Suprapubic skin (tissue), 4 donors: ENCODE results near the gene TRAF7. TPM values are rescaled to one million over a fixed set of nuclear protein-coding genes. Genes with fewer than 3 reads are reported as not detected.

Experiments
- DNase-seq, 2 donors: peaks; one replicate each; pipeline ENCODE4 v3.0.0-alpha.2; 2019; ENCODE audit warnings: low spot score in 2 of 2
- H3K27ac ChIP-seq: fragments of 200-600 bp; sonication (generic); one replicate; pipeline ENCODE4 v1.5.1; 2019
- H3K27me3 ChIP-seq: fragments of 200-600 bp; sonication (generic); one replicate; pipeline ENCODE4 v1.5.1; 2019
- H3K36me3 ChIP-seq: fragments of 200-600 bp; sonication (generic); one replicate; pipeline ENCODE4 v1.5.1; 2019
- H3K4me1 ChIP-seq: fragments of 200-600 bp; sonication (generic); one replicate; pipeline ENCODE4 v1.5.1; 2019
- H3K4me3 ChIP-seq: fragments of 200-600 bp; sonication (generic); one replicate; pipeline ENCODE4 v1.5.1; 2019; ENCODE audit warnings: mild to moderate bottlenecking
- H3K9me3 ChIP-seq: fragments of 200-600 bp; sonication (generic); one replicate; pipeline ENCODE4 v1.5.1; 2019
- CTCF ChIP-seq, 2 donors: fragments of 200-600 bp in 1 of 2; fragments of 450-650 bp in 1 of 2; sonication (generic) in 1 of 2; IDR thresholded peaks; one replicate each; pipeline ENCODE4 v1.5.1; 2016 to 2019; ENCODE audit warnings: antibody characterized with exemption in 2 of 2, mild to moderate bottlenecking in 1 of 2, moderate library complexity in 1 of 2
- EP300 ChIP-seq: sonication (generic); formaldehyde crosslinking; IDR thresholded peaks from one replicate; pipeline ENCODE4 v1.6.1; 2017; ENCODE audit warnings: antibody characterized with exemption
- POLR2A ChIP-seq, 2 donors: fragments of 450-650 bp; IDR thresholded peaks; one replicate each; pipeline ENCODE4 v1.6.1; 2017; ENCODE audit warnings: antibody characterized with exemption in 2 of 2, mild to moderate bottlenecking in 2 of 2, moderate library complexity in 2 of 2
- POLR2AphosphoS5 ChIP-seq, 3 donors: sonication (generic); formaldehyde crosslinking; IDR thresholded peaks; one replicate each; pipeline ENCODE4 v1.6.1; 2017; ENCODE audit warnings: antibody characterized with exemption in 3 of 3
- whole genome bisulfite sequencing: methylation state at CpG from one replicate; pipeline ENCODE4 v1.1.5; 2018; 5-methylcytosine and 5-hydroxymethylcytosine counted together
- total RNA-seq, 4 donors: library from RNA; depleted of rRNA; stranded (reverse); fragments of >200 nt; gene quantifications; one replicate each; pipeline ENCODE4 v1.1.0, GENCODE V29; 2016

The TRAF7 gene
- total RNA-seq, 4 donors from 2014 or later, result 53.4 to 74.7 (median 66.5) TPM

GRCh38 chr16:2172688-2173335 lies 17.2 kb downstream of the TRAF7 start:
- H3K27me3 ChIP-seq, result no peaks in the 10 kb centered on the region
- no peak overlapping the region for H3K27ac ChIP-seq
- DNase-seq, result no peak
- TF ChIP-seq CTCF (IDR thresholded peaks at IDR 0.05) (no peak), POLR2A (IDR thresholded peaks at IDR 0.05) (no peak), POLR2AphosphoS5 (IDR thresholded peaks at IDR 0.05) (no peak), EP300 (no peak)
- WGBS, result 93% methylated on average over 27 of the region's 29 CpGs
- no peak overlapping the region for H3K4me3 ChIP-seq
- H3K4me1 ChIP-seq, result no peaks in the 10 kb centered on the region
- peaks cover 86% of the 10 kb centered on the region for H3K36me3 ChIP-seq
- no peaks in the 10 kb centered on the region for H3K9me3 ChIP-seq

GRCh38 chr16:2173366-2173765 lies 17.8 kb downstream of the TRAF7 start:
- no peak for TF ChIP-seq POLR2A (IDR thresholded peaks at IDR 0.05)
- no peak for TF ChIP-seq POLR2AphosphoS5 (IDR thresholded peaks at IDR 0.05)
- no peak for TF ChIP-seq CTCF (IDR thresholded peaks at IDR 0.05)
- no peak for TF ChIP-seq EP300
- H3K4me1 ChIP-seq, result no peaks in the 10 kb centered on the region
- H3K27me3 ChIP-seq, result no peaks in the 10 kb centered on the region
- no peak for DNase-seq
- no peaks in the 10 kb centered on the region for H3K9me3 ChIP-seq
- peaks cover 82% of the 10 kb centered on the region for H3K36me3 ChIP-seq
- no peak overlapping the region for H3K4me3 ChIP-seq
- H3K27ac ChIP-seq, result no peak overlapping the region
- WGBS, result 100% methylated on average over 6 of the region's 14 CpGs

GRCh38 chr16:2173916-2174315 lies 18.3 kb downstream of the TRAF7 start:
- Histone ChIP-seq H3K4me3 (no peak overlapping the region), H3K9me3 (no peaks in the 10 kb centered on the region), H3K27ac (no peak overlapping the region), H3K4me1 (no peaks in the 10 kb centered on the region), H3K36me3 (peaks cover 77% of the 10 kb centered on the region), H3K27me3 (no peaks in the 10 kb centered on the region)
- 80% methylated on average over 2 of the region's 4 CpGs for WGBS
- TF ChIP-seq POLR2AphosphoS5 (IDR thresholded peaks at IDR 0.05), result no peak
- TF ChIP-seq POLR2A (IDR thresholded peaks at IDR 0.05), result no peak
- no peak for TF ChIP-seq CTCF (IDR thresholded peaks at IDR 0.05)
- TF ChIP-seq EP300, result no peak
- DNase-seq, result no peak

- TF ChIP-seq POLR2A (IDR thresholded peaks at IDR 0.05) (no peak), POLR2AphosphoS5 (IDR thresholded peaks at IDR 0.05) (no peak), CTCF (IDR thresholded peaks at IDR 0.05) (no peak), EP300 (no peak)
- H3K27me3 ChIP-seq, result no peaks in the 10 kb centered on the region
- WGBS, result 77% methylated on average over 16 of the region's 21 CpGs
- no peak overlapping the region for H3K4me3 ChIP-seq
- H3K36me3 ChIP-seq, result peaks cover 77% of the 10 kb centered on the region
- peaks cover 6% of the 10 kb centered on the region for H3K4me1 ChIP-seq
- H3K27ac ChIP-seq, result no peak overlapping the region
- DNase-seq, result no peak
- H3K9me3 ChIP-seq, result no peaks in the 10 kb centered on the region
Observed at GRCh38 chr16:2174396-2175131, 19.0 kb downstream of the TRAF7 start.

- peaks cover 9% of the 10 kb centered on the region for H3K4me1 ChIP-seq
- 86% methylated on average over 4 of the region's 10 CpGs for WGBS
- no peak for TF ChIP-seq POLR2AphosphoS5 (IDR thresholded peaks at IDR 0.05)
- TF ChIP-seq POLR2A (IDR thresholded peaks at IDR 0.05), result no peak
- TF ChIP-seq EP300, result no peak
- TF ChIP-seq CTCF (IDR thresholded peaks at IDR 0.05), result no peak
Observed at GRCh38 chr16:2175454-2175853, 19.9 kb downstream of the TRAF7 start.

More at GRCh38 chr16:2175454-2175853, 19.9 kb downstream of the TRAF7 start:
- peaks cover 75% of the 10 kb centered on the region for H3K36me3 ChIP-seq
- H3K9me3 ChIP-seq, result no peaks in the 10 kb centered on the region
- H3K27ac ChIP-seq, result no peak overlapping the region
- H3K27me3 ChIP-seq, result no peaks in the 10 kb centered on the region
- H3K4me3 ChIP-seq, result no peak overlapping the region
- no peak for DNase-seq
